HEK293 (cell line): ENCODE results near the gene VAMP8.

Experiments
- CTCF ChIP-seq: fragments of 450-650 bp; formaldehyde crosslinking; IDR thresholded peaks from 2 replicates; pipeline ENCODE4 v1.5.1; 2016; ENCODE audit warnings: missing biosample characterization, missing genetic modification characterization
- HOXA7 ChIP-seq: sonication (generic); formaldehyde crosslinking; IDR thresholded peaks from 2 replicates; pipeline ENCODE4 v1.8.1; 2022; ENCODE audit warnings: missing genetic modification reagents, borderline replicate concordance
- KLF9 ChIP-seq: fragments of 450-650 bp; formaldehyde crosslinking; IDR thresholded peaks from 2 replicates; pipeline ENCODE4 v1.5.1; 2016; ENCODE audit warnings: missing biosample characterization, missing genetic modification characterization, low read depth
- PRDM1 ChIP-seq: fragments of 450-650 bp; formaldehyde crosslinking; IDR thresholded peaks from 2 replicates; pipeline ENCODE4; 2016; ENCODE audit warnings: missing biosample characterization, missing genetic modification characterization
- SP2 ChIP-seq: fragments of 450-650 bp; formaldehyde crosslinking; IDR thresholded peaks from 2 replicates; pipeline ENCODE4 v1.5.1; 2016; ENCODE audit warnings: missing biosample characterization, missing genetic modification characterization
- YY1 ChIP-seq: fragments of 450-650 bp; formaldehyde crosslinking; IDR thresholded peaks from 2 replicates; pipeline ENCODE4 v1.5.1; 2018; ENCODE audit warnings: missing biosample characterization, missing genetic modification characterization
- ZBTB20 ChIP-seq: fragments of 450-650 bp; formaldehyde crosslinking; IDR thresholded peaks from 2 replicates; pipeline ENCODE4 v1.5.1; 2016; ENCODE audit warnings: missing biosample characterization, missing genetic modification characterization
- ZBTB26 ChIP-seq: fragments of 450-650 bp; formaldehyde crosslinking; optimal IDR thresholded peaks from 2 replicates; pipeline ENCODE3; 2016; ENCODE audit warnings: missing biosample characterization, mild to moderate bottlenecking, missing genetic modification characterization
- ZNF121 ChIP-seq: fragments of 450-650 bp; formaldehyde crosslinking; IDR thresholded peaks from 2 replicates; pipeline ENCODE4 v1.5.1; 2016; ENCODE audit warnings: missing biosample characterization, missing genetic modification characterization
- ZNF138 ChIP-seq: fragments of 450-650 bp; formaldehyde crosslinking; IDR thresholded peaks from 2 replicates; pipeline ENCODE4 v1.5.1; 2016; ENCODE audit warnings: missing biosample characterization, missing genetic modification characterization, borderline replicate concordance
- ZNF239 ChIP-seq: fragments of 450-650 bp; formaldehyde crosslinking; IDR thresholded peaks from 2 replicates; pipeline ENCODE4 v1.5.1; 2016; ENCODE audit warnings: missing biosample characterization, missing genetic modification characterization
- ZNF274 ChIP-seq, 2 experiments: fragments of 200-500 bp in 1 of 2; fragments of 450-650 bp in 1 of 2; sonication (Bioruptor generic) in 1 of 2; formaldehyde crosslinking in 1 of 2; IDR thresholded peaks; 2 replicates each; pipeline versions ENCODE4 v1.5.1 to v1.6.1; 2014 to 2016; ENCODE audit warnings: borderline replicate concordance in 1 of 2, inconsistent platforms in 1 of 2, low read length in 1 of 2, missing biosample characterization in 1 of 2, missing genetic modification characterization in 1 of 2
- ZNF639 ChIP-seq: fragments of 450-650 bp; formaldehyde crosslinking; IDR thresholded peaks from 2 replicates; pipeline ENCODE4 v1.5.1; 2016; ENCODE audit warnings: missing biosample characterization, missing genetic modification characterization

GRCh38 chr2:85549826-85550225 lies 27.6 kb upstream of the VAMP8 start:
- TF ChIP-seq ZNF239 (tag by site-specific recombination) (no peak), CTCF (no peak), ZNF121 (tag by site-specific recombination) (no peak), ZNF639 (tag by site-specific recombination) (no peak), ZBTB20 (tag by site-specific recombination) (no peak), PRDM1 (no peak), ZNF274 (IDR thresholded peaks at IDR 0.05; ENCODE audit: low read length) (no peak), ZNF274 (tag by site-specific recombination; IDR thresholded peaks at IDR 0.05; ENCODE audit: borderline replicate concordance) (no peak), ZBTB26 (tag by site-specific recombination) (no peak), ZNF138 (tag by site-specific recombination) (no peak), YY1 (tag by site-specific recombination) (no peak), HOXA7 (CRISPR knock-in tag) (no peak), SP2 (tag by site-specific recombination) (no peak), KLF9 (tag by site-specific recombination) (no peak)
